PC-3 (cell line): ENCODE results near the gene IL13. TPM values are rescaled to one million over a fixed set of nuclear protein-coding genes. Genes with fewer than 3 reads are reported as not detected.

Experiments
- ATAC-seq: fragments of 200-7000 bp; cut with Tn5 transposase; 2 replicates; pipeline ENCODE4 v1.9.1; 2020; ENCODE audit warnings: mild to moderate bottlenecking, moderate library complexity
- BruUV-seq: library from RNA; stranded (reverse); fragments of 400-500 nt; replicated peaks from 2 replicates; lab custom pipeline; 2021; lab: Mats Ljungman, UMichigan
- CTCF ChIA-PET: fragments of 300-600 bp; sonication (Branson Sonifier 250); formaldehyde crosslinking; loops from one replicate; lab custom pipeline; 2022; ENCODE audit warnings: antibody characterized with exemption; lab: Charles Lee
- POLR2A ChIA-PET: fragments of 300-600 bp; sonication (Branson Sonifier 250); formaldehyde crosslinking; loops from one replicate; lab custom pipeline; 2022; ENCODE audit warnings: antibody characterized with exemption; ENCODE audit not compliant: unreplicated experiment; lab: Charles Lee
- DNase-seq: peaks from one replicate; pipeline ENCODE4 v3.0.0-alpha.2; 2015
- H2AFZ ChIP-seq: fragments of 300-600 bp; sonication (generic); 2 replicates; pipeline ENCODE4 v1.6.0; 2016; ENCODE audit warnings: antibody characterized with exemption, low read length
- H3F3A ChIP-seq: fragments of 300-600 bp; sonication (generic); one replicate; pipeline ENCODE4 v1.6.0; 2017; ENCODE audit warnings: antibody characterized with exemption, low read length, control low read depth, mild to moderate bottlenecking; ENCODE audit not compliant: unreplicated experiment
- H3K27ac ChIP-seq: fragments of 300-600 bp; sonication (generic); 2 replicates; pipeline ENCODE4 v1.5.1; 2016; ENCODE audit warnings: mild to moderate bottlenecking, low read length
- H3K27me3 ChIP-seq: fragments of 300-600 bp; sonication (generic); 2 replicates; pipeline ENCODE4 v1.6.1; 2016; ENCODE audit warnings: low read length, mixed read lengths
- H3K36me3 ChIP-seq: fragments of 300-600 bp; sonication (generic); 2 replicates; pipeline ENCODE4 v1.6.1; 2016; ENCODE audit warnings: low read depth, mixed run types, low read length, mixed read lengths
- H3K4me1 ChIP-seq: fragments of 300-600 bp; sonication (generic); 2 replicates; pipeline ENCODE4 v1.5.1; 2016; ENCODE audit warnings: low read length; ENCODE audit not compliant: insufficient read depth
- H3K4me2 ChIP-seq: fragments of 300-600 bp; sonication (generic); 2 replicates; pipeline ENCODE4 v1.6.0; 2016; ENCODE audit warnings: low read length
- H3K4me3 ChIP-seq: fragments of 300-600 bp; sonication (generic); 2 replicates; pipeline ENCODE4 v1.5.1; 2016; ENCODE audit warnings: mild to moderate bottlenecking, low read length, mixed read lengths
- H3K79me2 ChIP-seq: fragments of 300-600 bp; sonication (generic); 2 replicates; pipeline ENCODE4 v1.6.1; 2017; ENCODE audit warnings: low read length, mixed read lengths
- H3K9ac ChIP-seq: fragments of 300-600 bp; sonication (generic); 2 replicates; pipeline ENCODE4 v1.6.0; 2016; ENCODE audit warnings: mild to moderate bottlenecking, low read length
- H3K9me2 ChIP-seq: fragments of 300-600 bp; sonication (generic); replicated peaks from 2 replicates; pipeline ENCODE4 v1.6.1; 2016; ENCODE audit warnings: mixed run types, low read length, mixed read lengths
- H3K9me3 ChIP-seq: fragments of 300-600 bp; sonication (generic); 2 replicates; pipeline ENCODE4 v1.6.1; 2016; ENCODE audit warnings: low read length, mixed read lengths
- H4K20me1 ChIP-seq: fragments of 300-600 bp; sonication (generic); 2 replicates; pipeline ENCODE4 v1.6.1; 2016; ENCODE audit warnings: low read length, mixed read lengths
- CTCF ChIP-seq: fragments of 300-600 bp; sonication (generic); conservative IDR thresholded peaks from 2 replicates; pipeline ENCODE4 v1.5.1; 2017; ENCODE audit warnings: antibody characterized with exemption, low read depth, mild to moderate bottlenecking, low read length
- EZH2 ChIP-seq: fragments of 300-600 bp; sonication (generic); IDR thresholded peaks from one replicate; pipeline ENCODE4 v1.6.1; 2017; ENCODE audit warnings: antibody characterized with exemption, mild to moderate bottlenecking, low read length; ENCODE audit not compliant: unreplicated experiment
- EZH2phosphoT487 ChIP-seq: fragments of 300-600 bp; sonication (generic); IDR thresholded peaks from 2 replicates; pipeline ENCODE4 v1.6.1; 2018; ENCODE audit warnings: mild to moderate bottlenecking, antibody characterized with exemption, low read length, borderline replicate concordance
- intact Hi-C: fragments of 100-400 bp; cut with micrococcal nuclease; formaldehyde crosslinking; loops from 2 replicates; pipeline ENCODE4 v1.9.0; 2023
- total RNA-seq: library from RNA; depleted of rRNA; stranded (reverse); fragments of >200 nt; gene quantifications from 2 replicates; pipeline ENCODE4 v1.2.3, GENCODE V29; 2014

The IL13 gene
- total RNA-seq, 1 experiment from 2014 or later, result not detected

- no peaks in the 10 kb centered on the region for H3K9me3 ChIP-seq
- H3K9me2 ChIP-seq, result no peaks in the 10 kb centered on the region
- H4K20me1 ChIP-seq, result no peaks in the 10 kb centered on the region
- H3K4me3 ChIP-seq, result no peak overlapping the region
- H2AFZ ChIP-seq, result no peak overlapping the region
- no peaks in the 10 kb centered on the region for H3K4me1 ChIP-seq
- TF ChIP-seq EZH2 (no peak), CTCF (no peak), EZH2phosphoT487 (no peak)
- no peak overlapping the region for H3K27ac ChIP-seq
- H3K27me3 ChIP-seq, result no peaks in the 10 kb centered on the region
- intact Hi-C loops, result no loop called here
- no peaks in the 10 kb centered on the region for H3F3A ChIP-seq
- no peak overlapping the region for H3K4me2 ChIP-seq
- no peak overlapping the region for H3K9ac ChIP-seq
- no peak for DNase-seq
- CTCF ChIA-PET, result no interaction called here
- POLR2A ChIA-PET, result no interaction called here
- ATAC-seq, result no peak
- BruUV-seq, result no TSS peak
- H3K79me2 ChIP-seq, result no peaks in the 10 kb centered on the region
- no peaks in the 10 kb centered on the region for H3K36me3 ChIP-seq
Observed at GRCh38 chr5:132655821-132656773, 1.9 kb upstream of the IL13 start.

- no peaks in the 10 kb centered on the region for H3K9me3 ChIP-seq
- H4K20me1 ChIP-seq, result no peaks in the 10 kb centered on the region
- DNase-seq, result no peak
- ATAC-seq, result no peak
- H3K27ac ChIP-seq, result no peak overlapping the region
- CTCF ChIA-PET, result no interaction called here
- no peaks in the 10 kb centered on the region for H3K36me3 ChIP-seq
- no peak overlapping the region for H3K4me2 ChIP-seq
- H3K27me3 ChIP-seq, result no peaks in the 10 kb centered on the region
- no peak overlapping the region for H3K4me3 ChIP-seq
- H3K79me2 ChIP-seq, result no peaks in the 10 kb centered on the region
- POLR2A ChIA-PET, result no interaction called here
- H3K9ac ChIP-seq, result no peak overlapping the region
- BruUV-seq, result no TSS peak
- no peaks in the 10 kb centered on the region for H3K4me1 ChIP-seq
- TF ChIP-seq EZH2phosphoT487, result no peak
- no peak for TF ChIP-seq EZH2
- no peak for TF ChIP-seq CTCF
- H3F3A ChIP-seq, result no peaks in the 10 kb centered on the region
- no peak overlapping the region for H2AFZ ChIP-seq
- H3K9me2 ChIP-seq, result no peaks in the 10 kb centered on the region
- intact Hi-C loops, result no loop called here
Observed at GRCh38 chr5:132656774-132657355, 1.1 kb upstream of the IL13 start.
